COLO668 (cell line): Measurements from ENCODE around the gene CDC42BPG.

Source experiments
- DNase-seq: peaks from one replicate; lab custom pipeline; 2025; ENCODE audit not compliant: unreplicated experiment; lab: John Stamatoyannopoulos, UW

CDC42BPG gene

DNA sequence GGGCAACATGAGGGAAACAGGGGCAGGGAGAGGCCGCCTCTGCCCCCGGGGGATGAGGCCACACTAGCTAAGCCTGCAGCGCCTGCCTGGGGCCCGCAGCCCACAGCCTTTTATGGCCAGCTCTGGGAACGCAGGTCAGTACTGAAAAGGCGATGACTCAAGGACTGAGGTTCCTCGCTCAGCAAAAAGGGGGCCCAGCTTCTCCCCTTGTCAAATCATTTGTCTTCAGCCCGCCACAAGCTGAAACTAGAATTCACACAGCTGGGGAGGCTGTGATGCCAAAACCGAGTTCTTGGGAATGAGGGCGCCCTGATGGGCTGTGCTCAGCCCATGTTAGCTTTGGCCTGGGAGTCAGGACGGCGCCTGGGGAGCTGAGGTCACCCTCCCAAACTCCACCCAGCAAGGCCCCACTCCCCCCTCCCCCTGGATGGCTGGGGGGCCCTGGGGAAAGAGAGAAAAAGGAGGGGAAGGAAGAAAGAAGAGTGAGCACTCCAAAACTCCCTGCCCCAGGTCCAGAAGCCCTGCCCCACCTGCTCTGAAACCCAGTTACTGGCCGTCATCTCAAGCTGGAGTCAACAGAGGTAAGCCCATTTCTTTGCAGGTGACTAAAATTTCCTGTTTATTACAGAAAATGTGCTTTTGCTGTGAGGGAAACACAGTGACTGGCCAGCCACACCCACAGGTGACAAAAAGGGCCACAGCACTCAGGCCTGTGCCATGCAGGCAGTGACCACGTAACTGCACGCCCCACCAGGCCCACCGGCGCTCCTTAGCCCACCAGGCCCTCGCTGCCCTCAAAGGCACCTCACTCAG lies 20.2 kb upstream of the CDC42BPG start:
- DNase-seq, result no peak

DNA sequence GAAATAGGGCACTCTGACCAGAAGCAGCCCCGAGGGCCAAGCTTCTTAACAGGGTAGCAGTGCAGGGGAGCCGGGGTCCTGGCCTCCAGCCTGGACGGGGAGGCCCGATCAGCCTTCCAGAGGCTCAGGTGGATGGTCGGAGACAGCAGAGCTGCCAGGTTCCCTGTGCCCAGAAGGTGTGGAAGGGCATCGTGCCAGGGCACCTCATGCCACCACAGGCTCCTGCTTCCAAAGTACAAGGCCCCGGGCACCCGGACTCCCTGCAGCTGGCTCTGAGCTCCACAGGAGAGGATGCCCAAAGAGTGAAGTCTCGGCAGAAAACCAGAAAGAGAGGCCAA lies 19.7 kb upstream of the CDC42BPG start:
- DNase-seq, result no peak

DNA sequence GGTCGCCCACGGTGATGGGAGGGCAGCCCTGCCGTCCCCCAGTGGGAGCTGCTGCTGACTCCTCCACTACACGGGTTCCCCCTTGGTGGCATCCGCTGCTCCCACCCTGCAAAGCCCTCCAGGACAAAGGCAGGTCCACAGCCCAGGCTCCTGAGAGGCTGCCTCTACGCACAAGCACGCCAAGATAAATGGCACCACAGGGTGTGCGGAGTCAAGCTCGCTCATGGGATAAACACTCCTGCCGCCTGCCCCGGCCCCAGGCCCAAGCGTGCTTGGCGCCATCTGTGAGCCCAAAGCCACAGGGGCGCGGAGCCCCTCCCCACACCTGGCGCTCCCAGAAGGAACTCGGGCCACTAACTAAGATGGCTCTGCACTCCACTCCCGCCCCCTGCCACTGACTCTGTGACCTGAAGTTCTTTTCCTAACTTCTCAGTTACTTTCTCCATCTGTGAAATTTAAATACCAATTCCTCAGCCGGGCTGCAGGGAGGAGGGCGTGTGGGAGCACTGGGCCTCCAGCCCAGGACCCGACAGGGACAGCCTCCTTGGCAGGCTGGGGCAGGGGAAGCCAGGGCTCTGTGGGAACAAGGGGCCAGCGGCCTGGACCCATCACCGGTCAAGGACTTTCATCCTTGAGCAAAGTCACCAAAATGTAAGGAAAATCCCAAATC lies 19.1 kb upstream of the CDC42BPG start:
- no peak for DNase-seq

DNA sequence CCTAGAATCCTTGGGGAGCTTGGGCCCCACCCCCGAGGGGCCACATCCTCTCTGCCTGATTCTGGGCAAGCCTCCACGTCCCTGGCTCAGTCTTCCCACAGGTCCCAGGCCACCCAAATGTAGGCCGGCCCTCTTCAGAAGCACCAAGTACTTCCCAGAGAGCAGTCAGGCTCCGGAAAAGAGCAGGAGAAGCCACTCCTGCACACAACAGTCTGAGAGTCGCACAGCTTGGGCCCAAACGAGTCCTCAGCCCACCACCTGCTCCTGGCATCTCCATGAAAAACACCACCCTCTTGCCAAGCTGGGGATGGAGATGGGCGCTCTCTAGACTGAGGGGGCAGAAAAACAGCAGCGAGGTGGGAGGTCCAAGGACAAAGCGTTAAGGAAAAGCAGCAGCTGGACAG lies 18.5 kb upstream of the CDC42BPG start:
- no peak for DNase-seq

DNA sequence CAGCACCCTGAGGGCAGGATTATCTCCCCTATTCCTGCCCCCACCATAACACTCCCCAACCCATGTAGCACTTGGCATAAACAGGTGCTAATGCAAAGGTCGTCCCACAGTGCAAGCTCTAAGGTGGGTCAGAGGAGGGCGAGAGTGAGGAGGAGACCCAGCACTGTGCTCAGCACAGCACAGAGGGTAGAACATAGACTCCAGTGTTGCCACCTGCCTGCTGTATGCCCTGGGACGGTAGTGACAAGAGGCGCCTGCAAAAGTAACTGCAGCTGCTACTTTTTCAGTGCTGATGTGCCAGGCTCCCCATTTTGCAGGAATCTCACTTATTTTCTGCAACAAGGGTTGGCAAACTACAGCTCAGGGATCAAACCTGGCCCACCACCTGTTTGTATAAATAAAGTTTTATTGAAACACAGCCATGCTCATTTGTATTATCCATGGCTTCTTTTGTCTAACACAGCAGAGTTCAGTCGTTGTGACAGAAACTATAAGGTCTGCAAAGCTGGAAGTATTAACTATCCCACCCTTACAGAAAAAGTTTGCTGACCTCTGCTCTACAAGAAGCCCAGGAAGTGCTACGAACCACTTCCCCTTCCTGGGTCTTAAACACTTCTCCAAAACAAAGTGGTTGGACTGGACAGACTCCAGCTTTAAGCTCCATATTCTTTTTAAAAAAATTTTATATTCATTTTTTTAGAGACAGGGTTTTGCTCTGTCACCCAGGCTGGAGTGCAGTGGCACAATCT lies 16.9 kb upstream of the CDC42BPG start:
- DNase-seq, result no peak

DNA sequence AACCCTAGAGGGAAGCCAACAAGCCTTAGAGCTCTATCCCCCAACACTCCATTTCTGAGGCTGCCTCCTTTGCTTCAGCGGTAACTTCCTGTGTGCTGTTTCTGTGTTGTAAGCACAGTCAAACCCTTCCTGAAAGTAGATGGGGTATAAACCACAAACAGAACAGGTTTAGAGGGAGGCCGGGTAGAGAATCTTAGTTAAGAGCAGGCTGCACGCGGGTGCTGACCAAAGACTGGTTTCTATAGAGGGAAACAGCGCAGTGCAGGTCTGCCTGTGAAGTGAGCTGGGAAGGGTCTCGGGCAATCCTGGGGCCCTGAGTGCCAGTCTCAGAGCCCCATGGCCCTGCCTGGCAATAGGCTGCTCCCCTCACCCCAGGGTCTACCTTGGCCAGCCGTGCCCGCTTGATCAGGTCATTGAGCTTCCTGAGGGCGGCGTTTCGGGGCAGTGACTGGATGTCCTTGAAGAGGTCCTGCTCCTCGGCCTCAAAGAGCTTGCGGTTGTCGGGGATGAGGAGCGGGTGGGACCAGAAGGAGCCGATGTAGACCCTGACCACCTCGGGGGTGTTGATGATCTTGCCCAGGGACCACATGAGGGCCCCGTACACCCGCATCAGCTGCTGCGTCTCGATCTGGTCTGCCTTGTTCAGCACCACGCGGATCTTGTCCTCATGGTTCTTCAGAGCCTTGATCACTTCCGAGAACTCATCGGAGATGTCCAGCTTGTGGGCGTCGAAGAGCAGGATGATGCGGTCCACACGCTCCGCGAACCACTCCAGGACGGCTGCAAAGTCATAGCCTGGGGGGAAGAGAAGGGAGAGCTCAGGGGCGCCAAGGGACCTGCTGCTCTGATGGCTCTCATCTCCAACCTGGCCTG lies 15.3 kb upstream of the CDC42BPG start:
- no peak for DNase-seq

DNA sequence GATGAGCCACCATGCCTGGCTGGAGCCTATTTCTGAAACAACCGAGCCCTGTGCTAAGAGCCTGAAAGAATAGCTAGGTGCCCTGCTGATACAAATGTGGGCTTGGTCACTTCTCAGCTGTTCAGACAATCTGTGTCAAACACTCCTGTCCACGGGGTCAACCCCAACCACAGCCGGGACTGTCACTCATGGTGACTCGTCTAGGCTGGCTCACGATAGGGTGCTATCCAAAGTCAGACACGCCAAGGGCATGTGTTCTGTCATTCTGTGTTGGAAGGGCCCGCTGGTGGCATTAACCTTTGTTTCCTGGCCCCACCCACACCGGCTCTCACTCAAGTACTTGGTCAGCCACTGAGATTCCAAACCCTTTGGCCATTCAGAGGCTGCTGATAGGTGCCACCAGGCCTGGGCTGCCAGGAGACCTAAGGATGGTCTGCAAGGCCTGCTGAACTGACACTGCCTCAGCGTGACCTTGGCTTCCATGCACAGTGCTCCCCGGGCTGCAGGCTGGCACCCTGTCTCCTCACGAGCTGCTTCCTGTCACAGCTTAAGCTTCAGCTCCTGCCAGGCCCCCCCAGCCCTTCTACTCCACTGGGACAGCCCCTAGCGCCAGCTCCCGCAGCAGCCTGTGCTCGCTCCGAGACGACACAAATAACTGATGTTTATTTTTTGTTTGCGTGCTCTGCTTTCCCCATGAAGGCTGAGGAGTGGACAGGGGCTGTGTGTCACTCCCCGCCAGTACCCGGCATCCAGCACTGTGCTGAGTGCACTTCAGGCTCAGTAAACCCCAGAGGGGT lies 14.2 kb upstream of the CDC42BPG start:
- DNase-seq, result no peak

DNA sequence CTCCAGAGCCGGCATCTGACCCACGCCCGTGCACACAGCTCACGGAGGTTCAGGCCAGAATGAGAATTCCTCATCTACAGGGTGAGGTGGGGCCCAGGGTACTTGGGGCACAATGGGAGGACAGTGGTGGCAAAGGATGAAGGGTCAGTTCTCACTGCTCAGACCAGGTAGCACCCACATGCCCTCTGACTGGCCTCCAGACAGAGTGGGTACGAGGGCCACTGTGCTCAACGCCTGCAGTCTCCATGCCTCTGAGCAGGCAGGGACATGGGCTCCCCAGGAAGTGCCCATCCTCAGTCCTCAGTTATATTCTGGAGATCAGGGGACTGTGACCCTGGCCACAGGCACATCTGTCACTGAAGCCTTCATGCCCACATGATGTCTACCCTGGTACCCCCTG lies 13.0 kb upstream of the CDC42BPG start:
- DNase-seq, result no peak

DNA sequence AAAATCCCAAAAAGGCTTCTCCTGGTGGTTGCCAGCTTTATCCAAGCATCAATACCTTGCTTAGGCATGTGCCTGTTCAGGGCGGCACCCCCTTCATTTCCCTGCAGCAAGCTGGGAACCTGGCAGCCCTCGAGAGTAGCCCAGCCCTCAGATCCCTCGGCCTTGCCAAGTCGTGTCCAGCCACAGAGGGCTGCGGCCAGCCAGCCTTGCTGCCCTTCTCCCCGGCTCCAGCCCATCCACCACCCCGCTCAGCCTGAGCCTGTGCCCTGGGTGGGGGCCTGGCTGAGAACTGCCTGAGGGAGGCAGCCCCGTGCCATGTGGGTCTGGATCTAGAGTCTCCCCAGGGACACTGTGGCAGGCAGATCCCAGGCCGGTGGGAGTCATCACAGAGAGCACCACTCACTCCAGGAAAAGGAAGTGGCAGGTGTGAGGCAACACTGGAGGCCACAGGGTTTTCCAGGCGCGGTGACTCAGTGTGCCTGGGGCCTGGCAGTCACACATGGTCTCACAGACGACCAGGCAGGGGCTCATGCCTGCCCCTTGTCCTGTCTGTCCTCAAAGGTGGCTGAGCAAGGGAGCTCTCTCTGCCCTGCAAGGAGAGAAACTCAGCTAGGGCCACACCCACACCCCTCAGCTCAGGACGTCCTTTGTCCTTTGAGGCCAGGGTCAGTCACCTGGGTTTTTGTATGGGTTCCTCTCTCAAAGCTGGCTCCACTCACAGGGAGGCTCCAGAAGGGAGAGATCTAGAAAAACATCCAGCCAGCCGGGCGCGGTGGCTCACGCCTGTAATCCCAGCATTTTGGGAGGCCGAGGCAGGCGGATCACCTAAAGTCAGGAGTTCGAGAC lies 12.2 kb upstream of the CDC42BPG start:
- DNase-seq, result peak; percentile 72

DNA sequence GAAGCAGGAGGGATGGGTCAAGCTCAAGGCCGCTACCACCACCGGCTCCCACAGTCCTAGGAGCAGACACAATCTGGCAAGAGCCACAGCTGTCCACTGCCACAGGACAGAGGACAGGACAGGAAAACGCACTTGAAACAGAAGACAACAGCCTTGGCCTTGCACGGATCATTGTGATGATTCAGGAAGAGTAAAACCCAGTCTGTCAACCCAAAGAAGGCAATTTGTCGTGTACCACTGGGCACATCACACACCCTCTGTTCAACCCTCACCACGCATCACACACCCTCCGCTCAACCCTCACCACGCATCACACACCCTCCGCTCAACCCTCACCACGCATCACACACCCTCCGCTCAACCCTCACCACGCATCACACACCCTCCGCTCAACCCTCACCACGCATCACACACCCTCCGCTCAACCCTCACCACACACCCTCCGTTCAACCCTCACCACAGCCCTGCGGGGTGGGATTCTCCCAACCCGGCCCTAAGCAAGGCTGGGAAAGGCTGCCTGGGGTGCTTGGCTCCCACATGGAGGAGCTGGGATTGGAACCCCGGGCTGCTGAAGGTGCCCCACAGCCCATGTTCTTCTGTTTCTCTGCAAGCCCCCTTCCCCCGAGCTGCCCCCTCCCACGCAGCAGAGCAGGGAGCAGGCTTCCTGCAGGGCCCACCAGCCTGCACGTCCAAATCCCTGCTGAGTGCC lies 11.3 kb upstream of the CDC42BPG start:
- no peak for DNase-seq

DNA sequence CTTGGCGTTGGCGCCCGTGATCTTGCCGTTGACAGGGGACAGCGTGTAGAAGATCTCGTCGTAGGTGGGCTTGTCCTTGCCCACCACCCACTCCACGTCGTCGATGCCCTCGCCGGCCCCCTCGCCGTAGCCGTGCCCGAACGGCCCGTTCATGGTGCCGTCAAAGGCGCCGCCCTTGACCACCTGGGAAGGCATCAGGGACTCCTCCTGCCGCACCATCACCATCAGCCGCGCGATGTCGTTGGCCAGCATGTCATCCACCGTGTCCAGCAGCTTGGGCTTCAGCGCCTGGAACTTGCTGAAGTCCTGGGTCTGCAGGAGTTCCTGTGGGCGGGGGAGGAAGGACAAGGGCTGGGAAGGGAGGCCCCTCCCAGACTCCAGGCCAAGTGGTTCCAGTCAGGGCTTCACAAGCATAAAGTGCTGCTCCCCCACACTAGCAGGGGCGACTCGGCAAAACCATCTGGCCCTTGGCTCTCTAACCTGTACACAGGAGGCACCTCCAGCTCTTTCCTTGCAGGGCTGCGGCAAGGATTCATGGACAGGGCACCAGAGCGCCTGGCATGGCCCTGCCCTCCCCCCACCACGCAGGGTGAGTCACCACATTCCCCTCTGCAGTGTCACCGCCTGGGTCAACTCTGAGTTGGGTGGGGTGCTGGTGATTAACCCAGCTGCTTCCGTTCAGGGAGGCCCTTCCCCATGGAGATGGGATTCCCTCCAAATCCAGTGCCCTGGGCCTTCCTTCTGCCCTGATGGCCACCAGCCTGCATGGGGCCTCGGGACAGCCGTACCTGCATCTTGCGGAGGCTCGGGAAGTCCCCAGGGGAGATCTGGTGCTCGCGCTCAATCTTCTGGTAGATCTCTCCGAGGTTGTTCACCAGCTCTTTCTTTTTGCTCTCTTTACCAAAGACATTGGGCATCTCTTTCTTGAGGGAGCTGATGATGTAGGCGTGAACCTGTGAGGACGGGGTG lies 10.4 kb upstream of the CDC42BPG start:
- DNase-seq, result peak; percentile 74

DNA sequence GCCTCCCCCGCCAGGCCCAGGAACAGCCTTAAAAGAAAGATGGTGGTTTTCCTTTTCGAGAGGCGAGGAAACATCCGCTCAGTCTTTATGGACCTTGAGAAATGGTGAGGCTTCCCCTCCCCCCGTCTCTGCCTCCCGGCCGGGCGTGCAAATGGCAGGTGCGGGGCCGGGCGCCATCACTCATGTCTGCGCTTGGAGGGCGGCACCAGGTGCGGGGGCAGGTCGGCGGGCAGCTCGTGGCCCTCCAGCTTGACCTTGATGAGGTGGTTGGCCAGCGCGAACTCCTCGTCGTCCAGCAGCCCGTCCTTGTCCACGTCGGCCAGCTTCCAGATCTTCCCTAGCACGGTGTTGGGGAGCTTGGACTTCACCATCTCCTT lies 9.7 kb upstream of the CDC42BPG start:
- DNase-seq, result no peak

DNA sequence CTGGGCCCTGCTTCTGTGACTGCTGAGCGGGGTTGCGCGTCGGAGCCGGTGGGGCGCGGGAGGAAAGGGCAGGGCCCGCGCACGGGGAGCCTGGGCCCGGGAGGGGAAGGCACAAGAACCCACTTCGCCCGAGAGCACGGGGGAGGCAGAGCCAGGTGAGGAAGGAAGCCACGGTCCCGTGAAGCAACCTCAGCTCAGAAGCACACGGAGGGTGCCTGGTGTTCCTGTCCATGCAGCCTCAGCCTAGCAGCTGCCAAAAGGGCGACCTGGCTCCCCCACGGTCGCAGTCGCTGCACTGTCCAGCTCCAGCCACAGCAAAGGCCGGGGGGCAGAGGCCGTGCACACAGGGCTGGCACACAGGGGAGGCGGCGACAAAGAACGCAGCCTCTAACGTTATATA lies 9.3 kb upstream of the CDC42BPG start:
- DNase-seq, result no peak

DNA sequence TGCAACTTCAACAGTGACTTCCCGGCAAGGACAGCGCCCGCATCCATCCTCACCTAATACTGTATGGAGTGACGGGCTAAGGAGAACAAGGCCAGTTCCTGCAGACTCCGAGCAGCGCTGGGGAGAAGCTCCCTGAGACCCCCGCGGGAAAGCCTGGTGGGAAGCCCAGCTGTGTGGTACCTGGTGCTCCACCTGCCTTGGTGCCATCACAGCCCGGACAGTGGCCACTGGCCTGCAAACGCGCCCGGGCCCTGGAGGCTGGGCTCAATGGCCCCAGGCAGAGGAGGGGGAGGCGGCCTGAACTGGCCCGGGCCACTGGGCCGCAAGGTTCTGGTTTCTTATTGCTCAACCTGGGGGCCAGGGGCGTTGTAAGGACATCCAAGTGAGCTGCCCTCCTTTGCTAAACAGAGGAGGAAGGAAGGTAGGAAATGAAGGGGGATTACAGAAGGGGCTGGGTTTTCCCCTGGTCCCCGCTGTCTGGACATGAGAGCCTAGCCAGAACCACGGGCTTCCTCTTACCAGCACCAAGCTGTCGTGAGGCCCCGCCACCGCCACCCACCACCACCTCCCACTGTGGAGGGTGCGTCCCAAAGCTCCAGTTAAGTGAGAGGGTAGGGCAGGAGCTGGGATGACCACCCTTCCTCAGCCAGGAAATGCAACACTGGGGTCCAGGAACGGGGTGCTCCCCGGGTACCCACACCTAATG lies 8.5 kb upstream of the CDC42BPG start:
- no peak for DNase-seq

DNA sequence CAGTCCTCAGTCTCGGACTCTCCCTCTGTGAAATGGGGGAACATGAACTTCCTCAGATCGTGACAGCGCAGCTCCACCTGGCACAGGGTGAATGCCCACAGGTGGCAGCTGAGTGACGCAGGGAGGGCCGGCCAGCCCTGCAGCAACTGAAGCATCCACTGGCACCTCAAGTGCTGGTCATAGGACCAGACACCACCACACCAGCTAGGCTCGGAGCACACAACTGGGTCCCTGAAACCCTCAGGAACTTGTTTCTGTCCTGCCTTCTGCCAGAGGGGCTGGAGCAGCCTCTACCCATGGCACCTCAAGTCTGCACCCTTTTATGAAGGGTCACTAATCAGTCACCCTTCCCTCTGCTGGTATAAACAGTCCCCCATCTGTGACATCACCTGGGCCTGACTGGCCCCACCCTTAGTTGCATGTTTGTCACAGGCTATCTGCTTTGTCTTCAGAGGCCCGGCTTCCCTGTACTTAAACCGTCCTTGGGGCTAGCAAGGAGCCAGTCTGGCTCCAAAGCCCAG lies 7.4 kb upstream of the CDC42BPG start:
- DNase-seq, result no peak

DNA sequence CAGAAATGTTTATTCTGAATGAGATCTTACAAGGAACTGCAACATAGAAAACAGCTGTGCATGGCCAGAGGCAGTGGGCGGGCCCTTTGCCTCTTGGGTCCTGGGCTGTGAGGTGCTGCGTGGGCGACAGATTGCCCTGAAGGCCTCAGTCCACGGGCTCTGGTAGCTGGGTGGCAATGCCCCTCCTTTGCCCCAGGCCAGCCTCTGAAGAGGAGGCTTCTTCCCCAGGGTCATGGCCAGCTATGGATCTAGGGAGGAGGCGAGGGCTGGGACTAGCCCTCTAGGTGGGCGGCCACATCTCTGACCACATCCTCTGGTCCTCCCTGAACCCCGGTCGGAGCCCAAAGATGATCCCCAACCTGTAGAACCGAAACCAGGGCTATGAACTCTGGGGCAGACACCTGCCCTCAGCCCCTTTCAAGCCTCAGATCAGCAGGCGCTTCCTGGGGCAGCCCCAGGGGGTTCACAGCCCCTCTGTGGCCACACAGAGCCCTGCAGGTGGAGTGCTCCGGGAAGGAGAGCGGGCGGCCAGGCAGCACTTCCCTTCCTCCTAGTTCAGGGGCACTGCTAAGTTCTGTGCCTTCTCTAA lies 6.6 kb upstream of the CDC42BPG start:
- no peak for DNase-seq
